Esophagus mucosa (tissue), 1 donor: ENCODE measurements around the gene AP3S2. TPM values are rescaled to one million over a fixed set of nuclear protein-coding genes. Genes with fewer than 3 reads are reported as not detected.

ENCODE experiments used
- ATAC-seq: fragments of 200-7000 bp; cut with Tn5 transposase; one replicate; pipeline ENCODE4 v1.9.1; 2020
- total RNA-seq: library from RNA; stranded (reverse); gene quantifications from one replicate; pipeline ENCODE4 v1.2.4, GENCODE V29; 2023
- donor health status: DM: yes; HTN: yes; CAD: no.

AP3S2 gene
- total RNA-seq, 1 donor from 2014 or later = 20.6 TPM

- ATAC-seq = no peak
Measured at GRCh38 chr15:89814112-89814742, 79.6 kb downstream of the AP3S2 start.

GRCh38 chr15:89813381-89814111 is 80.2 kb downstream of the AP3S2 start:
- peak; percentile 12 for ATAC-seq

- ATAC-seq = no peak
Measured at GRCh38 chr15:89812847-89813320, 80.9 kb downstream of the AP3S2 start.

GRCh38 chr15:89812011-89812846 is 81.6 kb downstream of the AP3S2 start:
- ATAC-seq = peak; percentile 67

- no peak for ATAC-seq
Measured at GRCh38 chr15:89810837-89811236, 83.0 kb downstream of the AP3S2 start.

GRCh38 chr15:89809787-89810148 is 84.0 kb downstream of the AP3S2 start:
- ATAC-seq = no peak

- no peak for ATAC-seq
Measured at GRCh38 chr15:89809093-89809786, 84.6 kb downstream of the AP3S2 start.

- ATAC-seq = no peak
Measured at GRCh38 chr15:89808160-89808870, 85.5 kb downstream of the AP3S2 start.

- ATAC-seq = no peak
Measured at GRCh38 chr15:89807689-89808088, 86.1 kb downstream of the AP3S2 start.

- ATAC-seq = no peak
Measured at GRCh38 chr15:89806559-89807550, 86.9 kb downstream of the AP3S2 start.

GRCh38 chr15:89806210-89806558 is 87.6 kb downstream of the AP3S2 start:
- no peak for ATAC-seq

GRCh38 chr15:89805241-89806209 is 88.3 kb downstream of the AP3S2 start:
- ATAC-seq = no peak

GRCh38 chr15:89803941-89804800 is 89.6 kb downstream of the AP3S2 start:
- ATAC-seq = peak; percentile 8

- ATAC-seq = no peak
Measured at GRCh38 chr15:89802986-89803824, 90.6 kb downstream of the AP3S2 start.

GRCh38 chr15:89802231-89802928 is 91.4 kb downstream of the AP3S2 start:
- no peak for ATAC-seq

- ATAC-seq = no peak
Measured at GRCh38 chr15:89801471-89802195, 92.2 kb downstream of the AP3S2 start.
